ENCODE measurements around the gene PDE8A.

The PDE8A gene

DNA sequence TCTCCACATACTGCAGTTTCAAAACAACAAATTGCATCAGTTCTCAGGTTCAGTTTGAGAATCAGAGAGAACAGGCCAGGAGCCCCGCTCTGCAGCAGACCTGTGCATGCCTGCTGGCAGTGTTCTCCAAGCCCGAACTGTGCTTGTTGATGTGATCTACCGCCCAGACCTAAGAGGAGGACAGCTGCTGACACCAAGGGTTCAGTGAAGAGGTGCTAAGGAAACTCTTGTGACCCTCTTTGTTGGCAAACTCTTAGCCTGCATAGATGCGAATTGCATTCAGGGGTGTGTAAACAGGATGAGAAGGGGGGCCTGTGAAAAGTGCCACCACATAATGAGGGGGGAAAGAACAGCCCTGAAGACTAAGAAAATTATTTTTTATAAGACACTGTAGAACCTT is 89.8 kb downstream of the PDE8A start:
- TF ChIP-seq, protein P1, sequence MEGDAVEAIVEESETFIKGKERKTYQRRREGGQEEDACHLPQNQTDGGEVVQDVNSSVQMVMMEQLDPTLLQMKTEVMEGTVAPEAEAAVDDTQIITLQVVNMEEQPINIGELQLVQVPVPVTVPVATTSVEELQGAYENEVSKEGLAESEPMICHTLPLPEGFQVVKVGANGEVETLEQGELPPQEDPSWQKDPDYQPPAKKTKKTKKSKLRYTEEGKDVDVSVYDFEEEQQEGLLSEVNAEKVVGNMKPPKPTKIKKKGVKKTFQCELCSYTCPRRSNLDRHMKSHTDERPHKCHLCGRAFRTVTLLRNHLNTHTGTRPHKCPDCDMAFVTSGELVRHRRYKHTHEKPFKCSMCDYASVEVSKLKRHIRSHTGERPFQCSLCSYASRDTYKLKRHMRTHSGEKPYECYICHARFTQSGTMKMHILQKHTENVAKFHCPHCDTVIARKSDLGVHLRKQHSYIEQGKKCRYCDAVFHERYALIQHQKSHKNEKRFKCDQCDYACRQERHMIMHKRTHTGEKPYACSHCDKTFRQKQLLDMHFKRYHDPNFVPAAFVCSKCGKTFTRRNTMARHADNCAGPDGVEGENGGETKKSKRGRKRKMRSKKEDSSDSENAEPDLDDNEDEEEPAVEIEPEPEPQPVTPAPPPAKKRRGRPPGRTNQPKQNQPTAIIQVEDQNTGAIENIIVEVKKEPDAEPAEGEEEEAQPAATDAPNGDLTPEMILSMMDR (IDR thresholded peaks at IDR 0.05; ENCODE audit: borderline replicate concordance, control extremely low read depth, extremely low read depth, insufficient read depth, missing control alignments), result no peak
- in situ Hi-C loops (cut with MboI; ENCODE audit: low sequenced_read_pairs, unreplicated experiment), result loop anchor here (25.0 kb wide), 1 partner anchor 216 kb away; no protein-coding TSS in a partner anchor
- no peak for DNase-seq (ENCODE audit: low spot score)

DNA sequence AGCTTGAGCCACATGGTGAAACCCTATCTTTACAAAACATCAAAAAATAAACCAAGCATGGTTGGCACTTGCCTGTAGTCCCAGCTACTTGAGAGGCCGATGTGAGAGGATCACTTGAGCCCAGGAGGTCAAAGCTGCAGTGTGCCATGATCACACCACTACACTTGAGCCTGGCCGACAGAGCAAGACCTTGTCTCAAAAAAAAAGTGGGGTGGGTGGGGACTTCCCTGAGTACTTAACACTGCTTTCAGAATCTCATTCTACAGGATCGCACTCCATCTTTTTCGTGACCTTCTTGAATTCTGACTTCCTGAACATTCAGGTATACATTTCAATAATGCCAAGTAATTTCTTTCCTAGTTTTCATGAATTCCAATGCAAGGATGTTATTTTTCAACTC is 91.3 kb downstream of the PDE8A start:
- TF ChIP-seq, protein P1 (IDR thresholded peaks at IDR 0.05; ENCODE audit: borderline replicate concordance, control extremely low read depth, extremely low read depth, insufficient read depth, missing control alignments), result no peak
- in situ Hi-C loops (cut with MboI; ENCODE audit: low sequenced_read_pairs, unreplicated experiment), result loop anchor here (25.0 kb wide), 1 partner anchor 214 kb away; no protein-coding TSS in a partner anchor
- DNase-seq (ENCODE audit: low spot score), result peak; percentile 20

DNA sequence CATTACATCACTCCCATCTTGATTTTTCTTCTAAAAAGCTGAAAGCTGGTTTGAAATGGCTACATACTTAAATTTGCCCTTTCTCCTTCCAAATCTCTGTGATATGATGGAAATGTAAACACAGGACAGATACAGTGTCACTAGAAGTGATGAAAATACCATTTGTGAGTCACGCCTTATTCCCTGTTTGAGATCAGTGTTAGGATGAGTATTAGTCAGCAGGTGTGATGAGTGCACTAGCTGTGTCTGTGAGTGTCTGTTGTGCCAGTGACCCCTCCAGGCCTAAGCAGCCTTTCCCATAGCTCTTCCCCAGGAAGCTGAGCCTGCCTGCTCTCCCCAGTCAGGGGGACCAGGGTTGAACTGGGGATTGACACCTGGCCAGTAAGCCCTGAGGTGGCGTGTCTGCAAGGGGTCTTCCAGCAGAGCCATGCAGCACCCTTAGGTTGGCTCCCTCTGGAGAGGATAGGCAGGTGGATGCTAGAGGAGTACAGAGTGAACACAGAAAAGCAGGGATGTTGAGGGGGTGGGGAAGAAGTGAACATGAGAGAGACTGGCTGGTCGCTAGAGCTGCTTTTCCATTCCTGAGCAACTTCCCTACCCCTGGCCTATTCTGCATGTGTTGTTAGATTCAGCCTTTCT is 92.0 kb downstream of the PDE8A start:
- DNase-seq (ENCODE audit: low spot score), result peak; percentile 43
- in situ Hi-C loops (cut with MboI; ENCODE audit: low sequenced_read_pairs, unreplicated experiment), result loop anchor here (25.0 kb wide), 1 partner anchor 214 kb away; no protein-coding TSS in a partner anchor
- TF ChIP-seq, protein P1 (IDR thresholded peaks at IDR 0.05; ENCODE audit: borderline replicate concordance, control extremely low read depth, extremely low read depth, insufficient read depth, missing control alignments), result no peak

DNA sequence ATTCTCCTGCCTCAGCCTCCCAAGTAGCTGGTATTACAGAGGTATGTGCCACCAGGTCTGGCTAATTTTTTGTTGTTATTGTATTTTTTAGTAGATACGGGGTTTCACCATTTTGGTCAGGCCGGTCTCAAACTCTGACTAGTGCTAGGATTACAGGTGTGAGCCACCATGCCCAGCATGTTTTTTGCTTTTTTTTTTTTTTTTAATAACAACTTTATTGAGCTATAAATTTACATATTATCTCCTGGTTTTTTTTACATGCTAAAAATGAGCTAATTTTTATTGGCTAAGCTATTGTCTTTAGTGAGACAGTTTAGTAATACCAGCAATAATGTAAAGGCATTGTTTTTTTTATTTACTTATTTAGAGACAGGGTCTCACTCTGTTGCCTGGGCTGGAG is 105.2 kb downstream of the PDE8A start:
- TF ChIP-seq, protein P1 (IDR thresholded peaks at IDR 0.05; ENCODE audit: borderline replicate concordance, control extremely low read depth, extremely low read depth, insufficient read depth, missing control alignments), result no peak
- in situ Hi-C loops (cut with MboI; ENCODE audit: low sequenced_read_pairs, unreplicated experiment), result no loop called here
- no peak for DNase-seq (ENCODE audit: low spot score)

DNA sequence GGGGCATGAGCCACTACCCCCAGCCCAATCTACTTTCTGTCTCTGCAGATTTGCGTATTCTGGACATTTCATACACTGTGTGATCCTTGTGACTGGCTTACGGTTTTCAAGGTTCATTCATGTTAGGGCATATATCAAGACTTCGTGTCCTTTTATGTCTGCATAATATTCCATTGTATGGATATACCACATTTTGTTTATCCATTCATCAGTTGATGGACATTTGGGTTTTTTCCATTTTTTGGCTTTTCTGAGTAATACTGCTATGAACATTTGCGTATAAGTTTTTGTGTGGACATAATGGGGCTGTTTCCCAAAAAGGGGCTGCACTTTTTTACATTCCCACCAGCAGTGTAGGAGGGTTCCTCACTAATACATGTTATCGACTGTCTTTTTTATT is 106.6 kb downstream of the PDE8A start:
- no peak for DNase-seq (ENCODE audit: low spot score)
- in situ Hi-C loops (cut with MboI; ENCODE audit: low sequenced_read_pairs, unreplicated experiment), result no loop called here
- TF ChIP-seq, protein P1 (IDR thresholded peaks at IDR 0.05; ENCODE audit: borderline replicate concordance, control extremely low read depth, extremely low read depth, insufficient read depth, missing control alignments), result no peak

DNA sequence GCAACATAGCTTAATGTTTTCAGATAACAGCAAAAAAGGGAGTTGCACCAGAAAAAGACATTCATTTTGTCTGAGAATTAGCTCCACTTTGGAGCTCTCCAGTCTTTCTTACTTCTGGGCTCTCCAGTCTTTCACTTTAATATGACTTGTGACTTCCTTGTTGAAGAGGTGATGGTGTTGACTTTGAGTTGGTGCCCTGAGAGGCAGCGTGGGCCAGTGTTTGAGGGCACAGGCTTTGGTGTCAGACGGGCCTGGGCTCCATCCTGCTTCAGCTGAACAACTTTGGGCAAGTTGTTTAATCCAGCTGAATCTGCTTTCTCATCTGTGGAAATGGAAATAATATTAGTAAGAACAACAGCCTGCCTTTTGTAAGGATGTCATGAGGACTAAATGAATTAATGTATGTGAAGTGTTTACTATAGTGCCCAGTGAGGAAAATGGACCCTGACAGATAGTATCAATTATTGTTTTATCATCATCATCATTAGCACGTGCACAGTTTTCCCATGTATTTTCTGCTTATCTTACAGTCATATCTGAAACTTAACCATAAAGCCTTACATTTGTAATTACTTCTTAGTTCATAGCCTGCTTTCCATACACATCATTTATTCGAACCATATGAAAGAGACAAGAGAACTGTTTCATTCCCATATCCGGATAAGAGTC is 108.4 kb downstream of the PDE8A start:
- TF ChIP-seq, protein P1 (IDR thresholded peaks at IDR 0.05; ENCODE audit: borderline replicate concordance, control extremely low read depth, extremely low read depth, insufficient read depth, missing control alignments), result no peak
- in situ Hi-C loops (cut with MboI; ENCODE audit: low sequenced_read_pairs, unreplicated experiment), result no loop called here
- no peak for DNase-seq (ENCODE audit: low spot score)

Data from GM13976 (cell line).